ENCODE measurements around the gene LAIR1.

DNA sequence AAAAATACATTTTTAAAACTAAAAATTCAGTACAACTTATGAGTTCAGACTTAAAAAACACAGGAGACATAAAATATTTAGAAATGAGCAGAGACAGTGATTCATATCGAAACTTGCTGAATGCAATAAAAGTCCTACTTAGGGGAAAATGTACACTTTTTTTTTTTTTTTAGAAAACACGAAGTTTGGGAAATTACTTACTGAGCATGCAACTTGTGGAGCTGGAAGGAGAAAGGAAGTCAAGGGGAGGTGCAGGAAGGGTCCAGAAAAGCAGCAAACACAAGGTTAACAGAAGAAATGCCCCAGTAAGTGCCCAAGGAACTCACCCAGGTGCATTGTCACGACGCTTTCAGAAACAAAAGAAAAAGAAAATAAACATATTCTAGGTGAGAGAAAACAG, 18.6 kb upstream of the LAIR1 start:
- TF ChIP-seq, protein P1, sequence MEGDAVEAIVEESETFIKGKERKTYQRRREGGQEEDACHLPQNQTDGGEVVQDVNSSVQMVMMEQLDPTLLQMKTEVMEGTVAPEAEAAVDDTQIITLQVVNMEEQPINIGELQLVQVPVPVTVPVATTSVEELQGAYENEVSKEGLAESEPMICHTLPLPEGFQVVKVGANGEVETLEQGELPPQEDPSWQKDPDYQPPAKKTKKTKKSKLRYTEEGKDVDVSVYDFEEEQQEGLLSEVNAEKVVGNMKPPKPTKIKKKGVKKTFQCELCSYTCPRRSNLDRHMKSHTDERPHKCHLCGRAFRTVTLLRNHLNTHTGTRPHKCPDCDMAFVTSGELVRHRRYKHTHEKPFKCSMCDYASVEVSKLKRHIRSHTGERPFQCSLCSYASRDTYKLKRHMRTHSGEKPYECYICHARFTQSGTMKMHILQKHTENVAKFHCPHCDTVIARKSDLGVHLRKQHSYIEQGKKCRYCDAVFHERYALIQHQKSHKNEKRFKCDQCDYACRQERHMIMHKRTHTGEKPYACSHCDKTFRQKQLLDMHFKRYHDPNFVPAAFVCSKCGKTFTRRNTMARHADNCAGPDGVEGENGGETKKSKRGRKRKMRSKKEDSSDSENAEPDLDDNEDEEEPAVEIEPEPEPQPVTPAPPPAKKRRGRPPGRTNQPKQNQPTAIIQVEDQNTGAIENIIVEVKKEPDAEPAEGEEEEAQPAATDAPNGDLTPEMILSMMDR (IDR thresholded peaks at IDR 0.05; ENCODE audit: insufficient read depth, low read length) = no peak
- TF ChIP-seq GABPA (IDR thresholded peaks at IDR 0.05; ENCODE audit: low read depth) = no peak

Measured in HL-60 (cell line).